Gastrocnemius medialis (tissue), 4 donors: ENCODE data around the gene ATP7B. TPM values are rescaled to one million over a fixed set of nuclear protein-coding genes. Genes with fewer than 3 reads are reported as not detected.
A peak's percentile ranks its signal among the peaks of the same experiment; 100 is the strongest.

Source experiments
- ATAC-seq, 2 donors: fragments of 150-250 bp; one replicate each; pipeline ENCODE4 v1.9.1; 2016
- DNase-seq, 2 donors: peaks; one replicate each; pipeline ENCODE4 v3.0.0-alpha.2; 2019
- H3K27ac ChIP-seq, 4 donors: fragments of 200-600 bp; sonication (generic); 1 replicate in 1 of 4; 2 replicates in 3 of 4; pipeline ENCODE4 v1.5.1; 2016 to 2018; ENCODE audit warnings: mild to moderate bottlenecking in 2 of 4, moderate library complexity in 1 of 4
- H3K27me3 ChIP-seq, 3 donors: fragments of 200-600 bp; sonication (generic) in 2 of 3; 1 replicate in 1 of 3; 2 replicates in 2 of 3; pipeline versions ENCODE4 v1.5.1 to v1.6.0; 2016 to 2019; ENCODE audit warnings: mild to moderate bottlenecking in 1 of 3, moderate library complexity in 1 of 3
- H3K36me3 ChIP-seq, 2 donors: fragments of 200-600 bp; sonication (generic) in 1 of 2; one replicate each; pipeline ENCODE4 v1.5.1; 2017 to 2018
- H3K4me1 ChIP-seq, 2 donors: fragments of 200-600 bp; sonication (generic) in 1 of 2; one replicate each; pipeline ENCODE4 v1.5.1; 2016 to 2017; ENCODE audit warnings: mild to moderate bottlenecking in 2 of 2
- H3K4me3 ChIP-seq, 4 donors: fragments of 200-600 bp; sonication (generic) in 3 of 4; 1 replicate in 1 of 4; 2 replicates in 3 of 4; pipeline ENCODE4 v1.5.1; 2016 to 2019; ENCODE audit warnings: mild to moderate bottlenecking in 2 of 4
- H3K9me3 ChIP-seq, 3 donors: fragments of 200-600 bp; sonication (generic) in 2 of 3; 1 replicate in 1 of 3; 2 replicates in 2 of 3; pipeline ENCODE4 v1.5.1; 2016 to 2019
- CTCF ChIP-seq, 5 experiments: fragments of 450-650 bp in 3 of 5; fragments of 200-600 bp in 2 of 5; sonication (generic) in 2 of 5; IDR thresholded peaks in 4 of 5; conservative IDR thresholded peaks in 1 of 5; 1 replicate in 4 of 5; 2 replicates in 1 of 5; pipeline ENCODE4 v1.5.1; 2016 to 2019; ENCODE audit warnings: antibody characterized with exemption in 5 of 5, mild to moderate bottlenecking in 3 of 5, moderate library complexity in 3 of 5
- POLR2A ChIP-seq, 2 donors: fragments of 450-650 bp; IDR thresholded peaks; one replicate each; pipeline ENCODE4 v1.6.1; 2017; ENCODE audit warnings: antibody characterized with exemption in 2 of 2, mild to moderate bottlenecking in 2 of 2, moderate library complexity in 2 of 2
- in situ Hi-C, 4 donors: fragments of 200-750 bp; cut with MboI; loops; one replicate each; pipeline versions ENCODE4 v1.15.0 to v1.8.0; 2017; ENCODE audit warnings: low sequenced_read_pairs in 4 of 4
- intact Hi-C: fragments of 100-400 bp; cut with DNase I; formaldehyde crosslinking; loops from one replicate; pipeline ENCODE4 v1.15.1; 2023; ENCODE audit warnings: low total_unique reads
- total RNA-seq, 4 donors: library from RNA; depleted of rRNA; stranded (reverse); fragments of >200 nt; gene quantifications; one replicate each; pipeline versions ENCODE4 v1.1.0 to v1.2.3, GENCODE V29; 2016

Gene ATP7B
- 1 to 10 TPM; 1.6 to 3.3 (median 2.6) TPM for total RNA-seq

- Histone ChIP-seq H3K27me3 (no peaks in the 10 kb centered on the region), H3K4me3 (peak within 1 kb of the TSS; percentile 84 to 92 (median 88)), H3K36me3 (no peaks in the 10 kb centered on the region), H3K4me1 (peaks cover 24 to 25% of the 10 kb centered on the region in 2 donors), H3K27ac (peak within 1 kb of the TSS; percentile 83 to 90 (median 86)), H3K9me3 (no peaks in the 10 kb centered on the region)
- intact Hi-C loops = loop anchor here (5.0 to 10.0 kb wide), 4 partner anchors 199 to 644 kb away; partner anchors contain the start of genes INTS6, SUGT1 and VPS36
- TF ChIP-seq CTCF (IDR thresholded peaks at IDR 0.05 in 4 of 5, conservative IDR thresholded peaks at IDR 0.05 in 1 of 5) (no peak), POLR2A (IDR thresholded peaks at IDR 0.05) (no peak)
- no peak for DNase-seq
- in situ Hi-C loops = loop anchor here (25.0 kb wide), 3 partner anchors 199 to 451 kb away; partner anchors contain the start of genes CKAP2 (in 2 of the 4), VPS36 (in 2 of the 4) and DHRS12 (in 1 of the 4)
- peak; percentile 2 to 15 for ATAC-seq
These were observed at the start of gene ATP7B for GRCh38 chr13:52010890-52011631. Gene ATP7B, minus strand, starts transcription at chr13:52011450. Its CDS starts 113 bp downstream, at chr13:52011337.

GRCh38 chr13:52053460-52053859 is 42.2 kb upstream of the ATP7B start:
- Histone ChIP-seq H3K36me3 (no peaks in the 10 kb centered on the region), H3K27me3 (no peaks in the 10 kb centered on the region), H3K27ac (no peak overlapping the region), H3K4me1 (no peaks in the 10 kb centered on the region), H3K4me3 (no peak overlapping the region), H3K9me3 (no peaks in the 10 kb centered on the region)
- DNase-seq (no peak), ATAC-seq (no peak)
- intact Hi-C loops (no loop called here), in situ Hi-C loops (no loop called here)
- TF ChIP-seq POLR2A (IDR thresholded peaks at IDR 0.05) (no peak), CTCF (IDR thresholded peaks at IDR 0.05 in 4 of 5, conservative IDR thresholded peaks at IDR 0.05 in 1 of 5) (no peak)

- intact Hi-C loops = no loop called here
- in situ Hi-C loops = no loop called here
- no peak for TF ChIP-seq CTCF (IDR thresholded peaks at IDR 0.05 in 4 of 5, conservative IDR thresholded peaks at IDR 0.05 in 1 of 5)
- no peak for TF ChIP-seq POLR2A (IDR thresholded peaks at IDR 0.05)
- H3K4me3 ChIP-seq = no peak overlapping the region
- no peak for DNase-seq
- no peaks in the 10 kb centered on the region for H3K4me1 ChIP-seq
- H3K36me3 ChIP-seq = no peaks in the 10 kb centered on the region
- no peak overlapping the region for H3K27ac ChIP-seq
- H3K27me3 ChIP-seq = no peaks in the 10 kb centered on the region
- no peaks in the 10 kb centered on the region for H3K9me3 ChIP-seq
- ATAC-seq = no peak
These were observed 40.1 kb upstream of the ATP7B start for GRCh38 chr13:52051400-52051799.

- no peak for TF ChIP-seq CTCF (IDR thresholded peaks at IDR 0.05 in 4 of 5, conservative IDR thresholded peaks at IDR 0.05 in 1 of 5)
- TF ChIP-seq POLR2A (IDR thresholded peaks at IDR 0.05) = no peak
- intact Hi-C loops = no loop called here
- in situ Hi-C loops = no loop called here
These were observed 37.3 kb upstream of the ATP7B start for GRCh38 chr13:52048516-52048915.

More at GRCh38 chr13:52048516-52048915, 37.3 kb upstream of the ATP7B start:
- Histone ChIP-seq H3K27me3 (no peaks in the 10 kb centered on the region), H3K36me3 (no peaks in the 10 kb centered on the region), H3K9me3 (no peaks in the 10 kb centered on the region), H3K4me1 (no peaks in the 10 kb centered on the region), H3K27ac (no peak overlapping the region), H3K4me3 (no peak overlapping the region)
- no peak for DNase-seq
- ATAC-seq = no peak
